KG1 (cell line): ENCODE measurements around the gene MCC.

ENCODE experiments used
- DNase-seq: peaks from one replicate; lab custom pipeline; 2025; lab: John Stamatoyannopoulos, UW

MCC gene

DNA sequence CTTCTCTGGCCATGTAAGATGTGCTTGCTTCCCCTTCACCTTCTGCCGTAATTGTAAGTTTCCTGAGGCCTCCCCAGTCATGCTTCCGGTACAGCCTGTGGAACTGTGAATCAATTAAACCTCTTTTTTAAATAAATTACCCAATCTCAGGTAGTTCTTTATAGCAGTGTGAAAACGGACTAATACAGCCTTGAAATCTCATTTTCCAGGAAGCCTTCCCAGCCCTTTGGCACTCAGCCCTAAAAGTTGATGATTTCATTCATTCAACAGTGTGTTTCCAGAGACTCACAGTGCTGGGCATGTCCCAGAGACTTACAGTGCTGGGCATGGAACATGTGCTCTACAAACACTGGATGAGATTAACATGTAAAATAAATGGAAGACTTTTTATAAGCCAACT, 375.8 kb downstream of the MCC start:
- no peak for DNase-seq

DNA sequence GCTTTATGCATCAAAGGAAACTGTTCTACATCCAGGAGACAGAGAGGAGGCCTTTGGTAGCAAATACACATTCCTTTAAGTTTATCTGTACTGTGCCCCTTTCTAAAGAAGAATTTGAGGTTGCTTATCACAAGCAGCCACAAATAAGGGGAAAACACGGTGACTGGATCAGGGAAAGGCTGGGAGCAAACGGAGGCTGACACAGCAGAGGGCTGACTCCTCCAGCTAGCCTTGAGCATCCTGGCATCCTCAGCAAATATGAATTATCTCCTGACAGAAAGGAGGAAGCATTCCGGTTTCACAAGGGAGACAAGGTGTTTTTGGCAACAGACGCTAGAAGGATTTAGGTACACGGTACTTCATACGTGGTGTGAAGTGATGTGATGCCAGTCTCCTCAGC, 378.1 kb downstream of the MCC start:
- DNase-seq: no peak

DNA sequence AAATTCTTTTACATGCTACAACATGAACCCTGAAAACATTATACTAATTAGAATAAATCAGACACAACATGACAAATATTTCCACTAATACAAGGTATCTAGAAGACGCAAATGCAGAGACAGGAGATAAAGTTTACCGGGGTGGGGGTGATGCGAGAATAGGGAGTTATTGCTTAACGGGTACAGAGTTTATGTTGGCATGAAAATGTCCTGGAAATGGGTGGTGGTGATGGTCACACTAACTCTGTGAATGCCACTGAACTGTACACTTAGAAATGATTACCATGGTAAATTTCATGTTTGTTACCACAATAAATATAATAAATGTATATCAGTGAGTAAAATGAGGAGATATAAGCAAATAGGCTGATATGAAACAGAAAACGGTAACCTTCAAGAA, 378.9 kb downstream of the MCC start:
- DNase-seq: no peak

DNA sequence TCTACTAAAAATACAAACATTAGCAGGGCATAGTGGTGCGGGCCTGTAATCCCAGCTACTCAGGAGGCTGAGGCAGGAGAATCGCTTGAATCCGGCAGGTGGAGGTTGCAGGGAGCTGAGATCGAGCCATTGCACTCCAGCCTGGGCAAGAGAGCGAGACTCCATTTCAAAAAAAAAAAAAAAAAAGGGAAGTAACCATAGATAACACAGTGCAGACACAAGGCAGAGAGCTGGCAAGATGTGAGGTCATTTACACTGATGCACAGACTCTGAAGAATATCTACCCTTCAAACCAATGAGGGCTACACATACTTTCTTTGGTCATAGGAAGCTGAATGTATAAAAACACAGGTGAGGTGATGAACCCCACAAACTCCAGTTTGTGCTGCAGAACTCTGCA, 379.8 kb downstream of the MCC start:
- DNase-seq: no peak

DNA sequence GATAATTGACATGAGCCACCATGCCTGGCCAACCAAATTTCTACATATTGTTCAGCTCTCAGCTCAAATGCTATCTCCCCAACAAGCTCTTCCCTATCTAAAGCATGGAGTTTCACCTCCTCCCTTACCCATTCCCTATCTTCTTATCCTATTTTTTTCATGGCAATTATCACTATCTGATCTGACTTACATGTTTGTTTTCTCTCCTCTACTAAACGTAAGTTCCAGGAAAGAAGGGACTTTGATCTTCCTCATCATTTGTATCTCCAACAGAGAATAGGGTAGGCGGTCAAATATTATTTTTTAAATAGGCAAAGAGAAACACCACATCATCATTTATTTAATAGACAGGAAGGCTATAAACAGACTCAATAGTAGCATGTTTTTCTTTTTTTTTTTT, 381.4 kb downstream of the MCC start:
- no peak for DNase-seq

DNA sequence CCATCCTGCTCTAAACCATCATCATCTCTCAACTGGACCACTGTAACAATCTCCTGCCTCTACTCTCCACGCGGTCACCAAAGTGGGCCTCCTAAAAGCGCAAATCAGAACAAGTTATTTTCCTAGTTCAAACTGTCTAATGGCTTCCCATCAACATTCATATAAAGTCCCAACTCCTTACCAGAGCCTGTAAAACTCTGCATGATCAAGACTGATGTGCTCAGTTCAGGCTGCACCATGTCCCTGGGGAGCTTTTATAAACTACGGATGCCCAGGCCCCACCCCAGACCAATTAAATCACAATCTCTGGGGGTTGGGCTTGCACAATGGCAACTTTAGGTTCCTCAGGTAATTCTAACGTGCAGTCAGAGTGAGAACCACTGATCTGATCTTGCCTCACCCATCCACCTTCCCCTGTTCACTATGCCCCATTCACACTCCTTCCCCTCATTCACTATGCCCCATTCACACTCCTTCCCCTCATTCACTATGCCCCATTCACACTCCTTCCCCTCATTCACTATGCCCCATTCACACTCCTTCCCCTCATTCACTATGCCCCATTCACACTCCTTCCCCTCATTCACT, 382.5 kb downstream of the MCC start:
- no peak for DNase-seq

DNA sequence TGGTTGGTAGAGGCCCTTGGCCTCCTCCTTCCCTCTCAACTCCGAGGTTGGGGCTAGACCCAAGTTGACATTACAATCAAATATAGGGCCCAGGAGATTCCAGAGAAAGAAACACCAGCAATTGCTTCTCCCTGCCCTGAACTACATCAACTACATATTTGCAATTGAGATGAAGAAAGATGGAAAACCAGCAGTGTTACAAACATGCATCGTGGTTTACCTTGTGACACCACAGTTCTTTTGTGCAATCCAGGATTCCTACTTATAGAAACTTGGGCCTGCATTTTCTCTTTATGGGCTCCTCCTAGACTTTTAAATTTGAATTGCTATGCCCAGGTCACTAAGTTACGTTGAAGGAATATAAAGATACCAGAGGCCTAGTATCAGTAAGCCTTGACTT, 384.9 kb downstream of the MCC start:
- no peak for DNase-seq

DNA sequence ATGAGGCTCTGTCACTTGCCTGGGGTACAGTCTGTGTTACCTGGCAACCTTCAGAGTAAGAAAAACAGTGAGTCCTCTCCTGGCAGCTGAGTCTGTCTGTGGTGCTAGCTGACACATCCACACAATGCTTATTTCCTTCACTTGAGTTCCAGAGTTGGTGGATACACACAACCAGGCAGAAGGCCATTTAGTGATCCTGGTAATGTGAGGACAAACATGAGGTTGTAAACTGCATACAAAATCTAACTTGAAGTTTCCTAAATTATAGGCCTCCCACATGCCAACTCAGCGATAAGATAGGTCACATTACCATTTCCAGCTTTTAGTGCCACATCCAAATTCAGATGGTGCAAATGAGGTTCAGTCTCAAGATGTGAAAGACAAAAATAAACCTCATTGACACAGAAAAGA, 386.1 kb downstream of the MCC start:
- DNase-seq: no peak

DNA sequence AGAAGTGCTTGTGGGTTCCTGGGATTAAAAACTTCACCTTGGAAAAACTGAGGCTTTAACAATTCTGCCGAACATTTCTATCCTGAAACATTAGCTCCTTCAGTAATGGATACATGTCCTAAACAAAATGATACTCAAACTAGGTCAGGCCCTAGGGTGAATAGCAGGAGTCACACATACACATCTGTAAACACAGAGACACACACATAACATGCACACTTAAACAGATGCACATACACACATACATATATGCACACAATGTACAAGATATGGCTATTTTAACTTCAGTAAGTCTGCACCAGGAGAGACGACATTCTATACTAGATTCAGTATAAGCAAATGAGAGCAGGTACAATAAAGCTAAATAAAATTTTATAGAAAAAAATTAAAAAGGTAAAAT, 387.3 kb downstream of the MCC start:
- DNase-seq: no peak

DNA sequence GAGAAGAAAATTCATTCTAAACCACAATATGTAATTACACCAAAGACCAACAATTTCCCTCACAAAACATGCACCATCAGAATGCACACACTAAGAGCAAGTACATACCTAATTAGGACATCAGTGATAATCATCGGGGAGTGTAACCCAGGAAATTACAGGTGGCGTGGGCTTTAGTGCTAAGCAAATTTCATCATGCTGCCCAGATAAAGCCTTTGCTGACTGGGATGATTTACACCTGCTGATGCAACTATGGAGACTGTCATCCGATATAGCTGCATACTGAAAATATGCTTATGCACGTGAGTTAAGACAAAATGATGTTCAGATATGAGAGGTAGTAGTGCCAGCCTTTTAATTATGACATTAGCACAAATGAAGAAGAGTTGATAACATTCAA, 388.4 kb downstream of the MCC start:
- no peak for DNase-seq

DNA sequence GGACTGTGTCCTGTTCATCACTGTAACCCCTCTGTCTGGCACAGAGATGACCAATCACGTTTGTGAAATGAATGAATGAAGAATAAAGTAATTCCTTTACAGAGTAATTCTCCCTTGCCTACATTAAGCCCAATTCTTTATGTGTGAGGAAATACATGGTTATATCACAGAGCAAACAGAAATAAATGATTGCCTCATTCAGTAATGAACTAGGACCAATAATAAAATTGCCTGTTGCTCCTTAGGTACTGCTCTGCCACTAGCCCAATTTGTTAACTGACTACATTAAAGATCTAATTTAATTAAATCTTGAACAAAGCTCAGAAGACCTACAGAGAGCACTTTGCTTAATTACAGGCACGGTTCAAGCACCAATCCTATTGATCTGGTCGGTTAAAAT, 389.9 kb downstream of the MCC start:
- DNase-seq: no peak

DNA sequence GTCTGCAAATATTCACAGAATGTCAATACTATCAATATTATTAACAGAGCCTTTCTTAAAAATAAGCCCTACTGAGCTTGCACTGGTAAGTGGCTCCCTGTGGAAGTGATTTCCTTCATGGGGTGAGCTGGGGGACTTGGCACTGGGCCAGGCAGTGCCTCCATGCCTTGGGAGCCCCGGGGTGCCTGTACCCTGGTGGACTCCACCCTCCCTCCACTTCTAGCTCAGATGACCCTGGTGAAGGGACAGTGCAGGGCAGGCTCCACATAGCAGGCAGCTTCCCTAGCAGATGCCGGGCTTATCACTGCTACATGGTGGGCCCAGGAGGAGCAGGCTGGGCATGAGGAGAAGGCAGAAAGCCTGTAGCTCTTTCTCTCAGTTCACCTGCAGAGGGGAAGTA, 392.4 kb downstream of the MCC start:
- DNase-seq: no peak

DNA sequence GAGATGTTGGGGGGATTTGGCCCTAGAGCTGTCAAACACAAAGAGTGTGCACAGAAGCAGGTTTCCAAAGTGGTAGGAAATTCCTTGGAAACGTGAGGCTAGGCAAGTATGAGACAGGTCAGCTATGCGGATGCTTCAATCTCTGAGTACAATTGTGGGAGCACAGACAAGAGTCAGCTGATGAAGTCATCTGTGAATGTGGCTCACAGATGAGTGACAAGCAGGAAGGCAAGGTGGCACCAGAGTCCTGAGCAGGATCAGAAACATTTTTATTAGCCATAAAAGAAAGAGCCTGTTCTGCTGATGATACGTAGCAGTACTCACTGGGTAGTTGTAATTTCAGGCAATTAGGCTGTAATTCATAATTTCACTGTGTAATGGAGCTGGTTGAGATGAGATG, 394.7 kb downstream of the MCC start:
- DNase-seq: no peak

DNA sequence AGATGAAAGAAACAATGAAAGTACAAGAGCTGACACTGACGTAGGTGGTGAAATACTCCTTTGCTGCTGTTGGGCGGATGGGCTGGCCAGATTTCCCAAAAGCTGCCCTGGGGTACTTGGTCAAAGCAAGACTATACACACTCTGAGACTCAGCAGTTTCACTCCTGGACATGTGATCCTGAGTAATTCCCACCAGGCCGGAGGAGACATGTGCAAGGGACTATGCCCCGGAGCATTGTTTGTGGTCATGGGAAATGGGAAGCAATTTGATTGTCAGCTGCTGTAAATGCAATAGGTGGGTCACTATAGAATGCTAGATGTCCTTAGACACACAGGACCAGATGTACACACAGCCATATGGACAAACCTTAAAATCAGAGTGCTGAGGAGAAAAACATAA, 395.6 kb downstream of the MCC start:
- no peak for DNase-seq

DNA sequence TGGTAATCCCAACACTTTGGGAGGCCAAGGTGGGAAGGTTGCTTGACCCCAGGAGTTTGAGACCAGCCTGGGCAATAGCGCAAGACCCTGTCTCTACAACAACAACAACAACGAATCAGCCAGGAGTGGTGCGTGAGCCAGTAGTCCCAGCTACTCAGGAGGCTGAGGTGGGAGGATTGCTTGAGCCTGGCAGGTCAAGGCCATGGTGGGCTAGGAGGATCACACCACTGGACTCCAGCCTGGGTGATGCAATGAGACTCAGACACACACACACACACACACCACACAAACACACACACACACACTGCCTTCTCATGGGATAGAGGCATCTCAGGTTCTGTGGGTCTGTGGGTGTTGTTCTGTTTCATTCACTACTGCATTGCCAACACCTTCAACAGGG, 396.6 kb downstream of the MCC start:
- DNase-seq: no peak

DNA sequence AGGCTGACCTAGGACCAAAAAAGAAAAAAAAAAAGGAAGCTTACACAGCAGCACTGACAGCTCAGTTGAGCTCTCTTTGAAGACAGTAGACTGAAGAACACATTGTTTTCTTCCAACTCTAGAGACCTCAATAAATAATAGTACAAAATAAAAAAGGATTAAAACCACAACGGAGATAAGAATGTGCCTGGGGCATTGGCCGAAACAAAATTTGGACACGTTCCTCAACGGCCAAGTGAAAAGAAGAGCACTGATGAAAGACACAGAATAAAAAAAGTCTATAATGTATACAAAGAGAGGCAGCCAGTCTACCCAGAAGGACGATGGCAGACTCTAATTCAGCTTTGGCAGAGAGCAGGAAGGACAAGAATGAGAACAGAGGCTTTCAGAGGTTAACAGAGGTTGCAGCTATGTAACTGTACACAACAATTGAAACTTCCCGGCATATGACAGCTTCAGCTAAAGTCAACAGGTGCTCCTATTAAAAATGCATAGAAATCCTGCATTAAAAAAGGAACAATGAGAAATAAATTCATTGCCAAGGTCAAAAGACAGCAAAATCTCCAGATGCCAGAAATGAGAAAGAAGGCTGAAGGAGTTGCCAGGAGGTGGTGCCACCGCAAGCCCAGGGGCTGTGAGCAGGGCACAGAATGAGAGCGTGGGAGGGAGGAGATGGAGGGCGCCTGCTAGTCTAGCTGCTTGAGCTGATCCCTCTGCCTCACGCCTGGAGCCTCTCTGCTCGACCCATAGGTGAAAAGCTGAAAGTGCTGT, 397.7 kb downstream of the MCC start:
- DNase-seq: no peak

DNA sequence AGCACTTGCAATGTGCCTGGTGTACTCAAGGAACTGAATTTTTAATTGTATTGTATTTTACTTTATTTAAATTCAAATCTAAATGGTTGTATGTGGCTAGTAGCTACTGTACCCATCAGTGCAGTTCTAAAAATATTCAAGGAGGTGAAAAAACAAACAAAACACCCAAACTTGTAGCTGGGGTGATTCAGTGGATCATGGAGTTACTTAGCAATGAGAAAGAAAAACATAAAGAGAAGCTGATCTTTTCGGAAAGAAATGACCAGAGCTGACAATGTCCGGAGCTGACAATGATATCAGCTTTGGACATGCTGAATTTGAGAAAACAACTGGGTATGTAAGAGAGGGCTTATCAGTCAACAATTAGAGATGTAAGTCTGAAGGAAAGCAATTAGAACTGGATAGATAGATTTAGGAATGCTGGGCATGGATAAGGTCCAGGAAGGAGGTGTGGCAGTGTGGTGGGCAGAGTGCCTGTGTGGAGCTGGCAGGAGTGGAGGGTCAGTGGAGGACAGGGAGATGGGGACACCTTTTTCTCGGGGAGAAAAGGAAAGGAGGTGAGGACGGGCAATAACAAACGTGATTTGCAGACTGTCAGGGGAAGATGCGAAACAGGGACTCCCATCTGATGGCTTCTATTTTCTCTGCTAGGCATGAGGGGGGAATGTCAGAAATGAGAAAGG, 398.5 kb downstream of the MCC start:
- no peak for DNase-seq

DNA sequence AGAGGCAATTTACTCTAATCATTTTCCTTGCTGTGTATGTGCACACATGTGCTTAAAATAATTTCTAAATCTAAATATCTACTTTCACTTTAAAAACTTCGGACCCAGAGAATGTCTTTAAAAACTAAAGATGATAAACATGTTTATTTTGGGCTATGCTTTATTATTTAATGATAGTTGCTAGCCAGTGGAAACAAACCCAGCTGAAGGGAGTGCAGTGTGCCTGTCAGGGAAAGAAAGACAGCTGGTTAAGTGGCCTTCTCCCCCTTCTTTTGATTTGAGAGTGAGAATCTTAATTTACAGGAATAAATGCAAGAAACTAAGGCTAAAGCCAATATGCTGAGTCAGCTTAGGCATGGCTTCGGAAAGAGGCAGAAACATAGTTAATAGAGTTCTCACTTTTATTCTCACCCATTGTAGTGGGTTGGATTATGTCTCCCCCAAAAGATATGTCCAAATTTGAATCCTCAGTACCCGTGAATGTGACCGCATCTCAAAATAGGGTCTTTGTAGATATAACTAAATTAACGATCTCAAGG, 400.2 kb downstream of the MCC start:
- no peak for DNase-seq

DNA sequence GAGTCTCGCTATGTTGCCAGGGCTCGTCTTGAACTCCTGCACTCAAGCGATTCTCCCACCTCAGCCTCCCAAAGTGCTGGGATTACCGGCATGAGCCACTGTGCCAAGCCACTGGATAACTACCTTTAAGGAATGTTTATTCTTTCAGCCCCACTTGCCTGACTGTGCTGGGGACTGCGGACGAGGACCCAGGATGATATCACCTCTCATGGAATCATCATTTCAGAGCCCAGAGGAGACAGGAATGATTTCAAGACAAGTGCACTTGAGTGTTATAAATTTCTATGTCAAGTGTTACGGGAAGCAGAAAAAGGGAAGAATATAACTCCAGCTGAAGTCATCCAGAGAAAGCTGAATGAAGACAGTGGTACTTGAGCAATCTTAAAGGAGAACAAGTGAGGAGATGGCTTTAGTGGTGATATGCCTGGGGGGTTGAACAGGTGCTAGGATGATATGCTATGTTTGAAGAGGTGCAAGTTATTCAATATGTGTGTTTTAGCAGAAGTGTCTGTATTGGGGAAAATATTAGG, 402.3 kb downstream of the MCC start:
- DNase-seq: no peak

DNA sequence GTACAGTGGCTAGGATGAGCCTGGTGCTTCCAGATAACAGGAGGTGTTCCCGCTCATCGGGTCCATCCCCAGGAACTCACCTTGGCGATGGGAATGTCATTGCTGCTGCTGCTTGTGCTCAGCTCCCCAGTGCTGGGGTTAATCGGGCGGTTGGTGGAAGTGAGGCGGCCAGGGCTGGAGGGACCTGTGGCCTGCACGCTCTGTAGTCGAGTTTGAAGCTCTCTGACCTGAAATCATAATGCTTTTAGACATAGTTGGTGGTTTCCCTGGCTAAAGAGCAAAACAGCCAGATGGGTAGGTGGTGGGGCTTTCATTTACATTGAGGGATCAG, 403.2 kb downstream of the MCC start:
- DNase-seq: no peak

DNA sequence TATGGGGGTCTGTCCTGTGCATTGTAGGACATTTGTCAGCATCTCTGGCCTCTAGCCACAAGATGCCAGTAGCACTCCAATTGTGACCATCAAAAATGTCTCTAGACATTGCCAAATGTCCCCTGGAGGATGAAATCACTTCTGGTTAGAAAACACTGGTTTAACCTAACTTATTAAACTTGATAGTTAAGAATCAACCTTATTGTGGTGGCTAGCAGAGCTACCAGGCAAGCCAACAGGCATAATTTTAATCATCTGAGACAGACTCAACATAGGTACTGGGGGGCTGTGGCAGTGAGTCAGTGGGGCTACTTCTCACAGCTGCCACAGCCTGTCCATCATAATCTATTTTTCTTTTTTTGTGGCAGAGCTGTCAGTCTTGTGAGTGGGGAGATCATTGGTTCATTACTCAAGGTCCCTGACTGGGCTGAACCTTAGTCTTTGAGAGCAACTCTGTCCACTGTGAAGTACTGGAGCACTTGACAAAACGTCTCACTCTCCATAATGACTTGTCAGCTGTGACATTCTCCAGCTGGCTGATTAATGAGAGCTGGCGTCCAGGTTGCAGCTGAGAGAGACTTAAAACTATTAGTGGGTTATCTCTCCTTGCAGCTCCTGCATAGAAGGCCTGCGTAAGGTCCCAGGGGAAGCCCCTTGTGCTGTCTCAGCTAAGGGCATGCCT, 403.7 kb downstream of the MCC start:
- DNase-seq: no peak

DNA sequence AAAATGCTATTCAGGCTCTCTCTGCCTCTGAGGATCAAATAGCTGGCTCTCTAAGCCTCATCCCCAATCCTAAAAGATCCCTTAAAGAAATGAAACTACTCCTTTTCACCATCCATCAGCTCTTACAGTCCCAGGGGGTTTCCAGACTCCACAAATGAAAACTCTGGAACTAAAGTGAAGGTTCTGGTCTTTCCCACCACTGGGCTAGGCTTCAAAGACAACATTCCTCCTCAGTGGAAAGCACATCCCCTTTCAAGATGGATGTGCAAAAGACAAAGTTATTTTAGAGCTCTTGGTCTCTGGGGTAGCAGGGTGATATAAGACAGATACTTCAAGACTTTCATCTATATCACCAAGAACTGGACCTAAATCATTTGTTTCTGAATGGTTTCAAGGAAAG, 404.8 kb downstream of the MCC start:
- no peak for DNase-seq

DNA sequence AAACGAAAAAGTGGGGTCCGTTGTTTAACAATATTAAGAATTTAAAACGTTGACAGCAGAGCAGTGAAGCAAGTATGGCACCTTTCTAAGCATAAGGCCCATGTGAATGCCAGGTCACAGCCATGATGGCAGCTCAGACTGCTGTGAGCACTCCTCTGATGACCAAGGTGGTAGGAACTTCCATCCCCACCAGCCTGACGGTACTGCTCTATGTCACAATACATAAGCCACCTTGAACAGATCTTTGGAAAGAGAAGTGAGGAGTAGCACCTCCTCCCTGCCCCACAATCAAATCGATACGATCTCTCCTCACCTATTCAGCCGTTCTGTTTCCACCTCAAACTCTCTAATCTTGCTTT, 405.7 kb downstream of the MCC start:
- DNase-seq: no peak
